ENCODE data around the gene PRR13. TPM values are rescaled to one million over a fixed set of nuclear protein-coding genes. Genes with fewer than 3 reads are reported as not detected.
"Not testable (repeated sequence)": the region's sequence is repeated elsewhere in the genome, so short reads cannot be mapped to it uniquely, and the experiment has no call there.

PRR13 gene
- total and polyA plus RNA-seq, 2 experiments from 2014 or later, result 42.4 to 217 TPM

DNA sequence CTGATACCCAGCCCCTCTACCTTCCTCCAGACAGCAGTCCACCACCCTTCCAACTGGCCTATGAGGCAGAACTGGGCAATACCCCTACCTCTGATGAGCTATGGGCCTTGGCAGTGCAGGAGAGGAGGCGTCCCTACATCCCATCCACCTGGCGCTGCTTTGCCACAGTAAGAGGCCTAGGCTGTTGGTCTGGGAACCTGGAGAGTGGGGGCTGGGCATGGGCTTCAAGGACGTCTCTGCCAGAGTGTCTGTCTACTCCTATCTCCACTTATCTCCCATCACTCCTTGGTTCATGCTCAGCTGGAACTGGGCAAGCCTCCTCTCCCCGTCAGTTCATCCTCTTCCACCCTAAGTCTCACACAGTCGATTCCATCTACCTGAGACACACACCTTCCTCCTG lies 11.4 kb upstream of the PRR13 start:
- in situ Hi-C loops (cut with MboI), result no loop called here
- Histone ChIP-seq H3K27me3 (replicated peaks; ENCODE audit: insufficient read depth) (no peaks in the 10 kb centered on the region), H4K20me1 (ENCODE audit: insufficient read depth) (no peaks in the 10 kb centered on the region), H3K36me3 (ENCODE audit: low read depth) (no peaks in the 10 kb centered on the region), H3K27ac (no peak overlapping the region), H3K4me3 (no peak overlapping the region), H3K9me3 (ENCODE audit: low read depth) (no peaks in the 10 kb centered on the region), H2AFZ (no peak overlapping the region), H3K9ac (no peak overlapping the region), H3F3A (ENCODE audit: insufficient read depth) (peaks cover 6% of the 10 kb centered on the region), H3K4me2 (ENCODE audit: unreplicated experiment) (no peak overlapping the region), H3K9me2 (ENCODE audit: insufficient read depth) (no peaks in the 10 kb centered on the region), H3K79me2 (ENCODE audit: insufficient read depth) (no peaks in the 10 kb centered on the region), H3K4me1 (ENCODE audit: insufficient read depth) (peaks cover 5% of the 10 kb centered on the region)
- DNase-seq, result no peak
- TF ChIP-seq EZH2 (IDR thresholded peaks at IDR 0.05; ENCODE audit: insufficient read depth, poor library complexity, severe bottlenecking), result no peak
- TF ChIP-seq EZH2phosphoT487 (IDR thresholded peaks at IDR 0.05; ENCODE audit: insufficient read depth, low read depth), result no peak
- 70 to 77% methylated on average over 5 of the region's 5 CpGs for WGBS, 2 experiments (ENCODE audit: low coverage in 1 of 2, low lambda C conversion rate in 2 of 2, missing lambda C conversion rate in 2 of 2)

DNA sequence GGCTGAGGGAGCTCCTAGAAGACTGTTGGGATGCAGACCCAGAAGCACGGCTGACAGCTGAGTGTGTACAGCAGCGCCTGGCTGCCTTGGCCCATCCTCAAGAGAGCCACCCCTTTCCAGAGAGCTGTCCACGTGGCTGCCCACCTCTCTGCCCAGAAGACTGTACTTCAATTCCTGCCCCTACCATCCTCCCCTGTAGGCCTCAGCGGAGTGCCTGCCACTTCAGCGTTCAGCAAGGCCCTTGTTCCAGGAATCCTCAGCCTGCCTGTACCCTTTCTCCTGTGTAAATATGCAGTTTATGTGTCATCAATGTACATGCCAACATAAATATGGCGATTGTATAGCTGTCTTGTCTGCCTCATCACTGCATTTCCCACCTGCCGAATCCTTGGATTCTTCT lies 10.3 kb upstream of the PRR13 start:
- Histone ChIP-seq H3K27me3 (replicated peaks; ENCODE audit: insufficient read depth) (no peaks in the 10 kb centered on the region), H3K4me3 (no peak overlapping the region), H3F3A (ENCODE audit: insufficient read depth) (peaks cover 6% of the 10 kb centered on the region), H3K36me3 (ENCODE audit: low read depth) (no peaks in the 10 kb centered on the region), H3K9me2 (ENCODE audit: insufficient read depth) (no peaks in the 10 kb centered on the region), H3K9ac (no peak overlapping the region), H2AFZ (no peak overlapping the region), H3K27ac (no peak overlapping the region), H3K4me1 (ENCODE audit: insufficient read depth) (peaks cover 5% of the 10 kb centered on the region), H3K79me2 (ENCODE audit: insufficient read depth) (no peaks in the 10 kb centered on the region), H3K4me2 (ENCODE audit: unreplicated experiment) (no peak overlapping the region), H4K20me1 (ENCODE audit: insufficient read depth) (no peaks in the 10 kb centered on the region), H3K9me3 (ENCODE audit: low read depth) (no peaks in the 10 kb centered on the region)
- DNase-seq, result no peak
- in situ Hi-C loops (cut with MboI), result no loop called here
- 70% methylated on average over 7 of the region's 7 CpGs for WGBS, 2 experiments (ENCODE audit: low coverage in 1 of 2, low lambda C conversion rate in 2 of 2, missing lambda C conversion rate in 2 of 2)
- TF ChIP-seq EZH2 (IDR thresholded peaks at IDR 0.05; ENCODE audit: insufficient read depth, poor library complexity, severe bottlenecking) (no peak), EZH2phosphoT487 (IDR thresholded peaks at IDR 0.05; ENCODE audit: insufficient read depth, low read depth) (no peak)

DNA sequence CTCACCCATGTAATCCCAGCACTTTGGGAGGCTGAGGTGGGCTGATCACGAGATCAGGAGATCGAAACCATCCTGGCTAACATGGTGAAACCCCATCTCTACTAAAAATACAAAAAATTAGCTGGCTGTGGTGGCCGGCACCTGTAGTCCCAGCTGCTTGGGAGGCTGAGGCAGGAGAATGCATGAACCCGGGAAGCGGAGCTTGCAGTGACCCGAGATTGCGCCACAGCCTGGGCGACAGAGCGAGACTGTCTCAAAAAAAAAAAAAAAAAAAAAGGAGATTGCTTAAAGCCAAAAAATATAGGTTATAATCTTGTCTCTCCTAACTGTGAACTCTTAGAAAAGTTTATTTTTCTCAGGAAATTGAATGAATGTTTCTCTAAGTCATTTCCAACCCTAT lies 6.2 kb upstream of the PRR13 start:
- H3K79me2 ChIP-seq (ENCODE audit: insufficient read depth); H3K4me3 ChIP-seq; H4K20me1 ChIP-seq (ENCODE audit: insufficient read depth); DNase-seq; H3K9me2 ChIP-seq (ENCODE audit: insufficient read depth); H3F3A ChIP-seq (ENCODE audit: insufficient read depth); H3K36me3 ChIP-seq (ENCODE audit: low read depth); in situ Hi-C loops (cut with MboI); H3K9me3 ChIP-seq (ENCODE audit: low read depth); H3K27me3 ChIP-seq (replicated peaks; ENCODE audit: insufficient read depth); H3K27ac ChIP-seq; H3K4me2 ChIP-seq (ENCODE audit: unreplicated experiment); H2AFZ ChIP-seq; H3K9ac ChIP-seq; H3K4me1 ChIP-seq (ENCODE audit: insufficient read depth): not testable (repeated sequence)
- 94 to 95% methylated on average over 9 of the region's 9 CpGs for WGBS, 2 experiments (ENCODE audit: low coverage in 1 of 2, low lambda C conversion rate in 2 of 2, missing lambda C conversion rate in 2 of 2)

DNA sequence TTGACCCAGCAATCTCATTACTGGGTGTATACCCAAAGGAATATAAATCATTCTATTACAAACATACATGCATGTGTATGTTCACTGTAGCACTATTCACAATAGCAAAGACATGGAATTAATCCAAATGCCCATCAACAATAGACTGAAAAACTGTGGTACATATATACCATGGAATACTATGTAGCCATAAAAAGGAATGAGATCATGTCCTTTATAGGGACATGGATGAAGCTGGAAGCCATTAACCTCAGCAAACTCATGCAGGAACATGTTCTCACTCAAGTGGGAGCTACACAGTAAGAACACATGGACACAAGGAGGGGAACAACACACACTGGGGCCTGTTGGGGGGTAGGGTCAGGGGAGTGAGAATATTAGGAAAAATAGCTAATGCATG lies 2.0 kb upstream of the PRR13 start:
- DNase-seq; H3K9ac ChIP-seq; H3K9me3 ChIP-seq (ENCODE audit: low read depth); H3K27ac ChIP-seq; H4K20me1 ChIP-seq (ENCODE audit: insufficient read depth); H3K9me2 ChIP-seq (ENCODE audit: insufficient read depth); H3K4me2 ChIP-seq (ENCODE audit: unreplicated experiment); H3K36me3 ChIP-seq (ENCODE audit: low read depth); H3F3A ChIP-seq (ENCODE audit: insufficient read depth); H3K27me3 ChIP-seq (replicated peaks; ENCODE audit: insufficient read depth); H3K4me3 ChIP-seq; in situ Hi-C loops (cut with MboI); H2AFZ ChIP-seq: not testable (repeated sequence)
- Histone ChIP-seq H3K4me1 (ENCODE audit: insufficient read depth) (peaks cover 13% of the 10 kb centered on the region), H3K79me2 (ENCODE audit: insufficient read depth) (peaks cover 29% of the 10 kb centered on the region)

DNA sequence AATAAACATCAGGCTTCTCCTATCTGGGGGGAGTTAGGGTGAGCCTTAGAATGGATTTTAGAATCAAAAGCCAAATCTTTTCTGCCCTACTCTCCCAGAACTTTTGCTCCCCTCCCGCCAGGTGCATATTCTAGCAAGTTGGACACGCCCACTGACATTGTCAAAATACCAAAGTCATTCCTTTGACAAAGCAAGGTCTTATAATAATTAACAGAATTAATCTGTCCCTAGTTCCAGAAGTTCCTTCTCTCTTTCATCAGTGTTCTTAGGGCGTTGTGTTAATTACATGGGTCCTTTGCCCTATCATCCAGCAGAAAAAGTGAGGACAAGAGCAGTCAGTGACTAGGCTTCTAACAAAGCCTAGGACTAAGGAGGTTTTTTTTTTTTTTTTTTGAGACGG lies 2.4 kb downstream of the PRR13 start:
- Histone ChIP-seq H3K4me2 (ENCODE audit: unreplicated experiment) (peak overlapping the region; percentile 25), H3K27ac (no peak overlapping the region), H3K4me1 (ENCODE audit: insufficient read depth) (peaks cover 13% of the 10 kb centered on the region), H3K79me2 (ENCODE audit: insufficient read depth) (peaks cover 43% of the 10 kb centered on the region), H2AFZ (no peak overlapping the region), H3K9me2 (ENCODE audit: insufficient read depth) (no peaks in the 10 kb centered on the region), H3K9me3 (ENCODE audit: low read depth) (no peaks in the 10 kb centered on the region), H3K4me3 (no peak overlapping the region), H3K9ac (no peak overlapping the region), H4K20me1 (ENCODE audit: insufficient read depth) (no peaks in the 10 kb centered on the region), H3K27me3 (replicated peaks; ENCODE audit: insufficient read depth) (no peaks in the 10 kb centered on the region), H3F3A (ENCODE audit: insufficient read depth) (peaks cover 4% of the 10 kb centered on the region; the same call in 1 of the 2 replicates), H3K36me3 (ENCODE audit: low read depth) (peaks cover 10% of the 10 kb centered on the region; the same call in 1 of the 2 replicates)
- no peak for DNase-seq
- TF ChIP-seq EZH2phosphoT487 (IDR thresholded peaks at IDR 0.05; ENCODE audit: insufficient read depth, low read depth), result no peak
- no peak for TF ChIP-seq EZH2 (IDR thresholded peaks at IDR 0.05; ENCODE audit: insufficient read depth, poor library complexity, severe bottlenecking)
- in situ Hi-C loops (cut with MboI), result no loop called here
- WGBS, 2 experiments (ENCODE audit: low coverage in 1 of 2, low lambda C conversion rate in 2 of 2, missing lambda C conversion rate in 2 of 2), result 94 to 97% methylated on average over 3 to 4 of the region's 4 CpGs

DNA sequence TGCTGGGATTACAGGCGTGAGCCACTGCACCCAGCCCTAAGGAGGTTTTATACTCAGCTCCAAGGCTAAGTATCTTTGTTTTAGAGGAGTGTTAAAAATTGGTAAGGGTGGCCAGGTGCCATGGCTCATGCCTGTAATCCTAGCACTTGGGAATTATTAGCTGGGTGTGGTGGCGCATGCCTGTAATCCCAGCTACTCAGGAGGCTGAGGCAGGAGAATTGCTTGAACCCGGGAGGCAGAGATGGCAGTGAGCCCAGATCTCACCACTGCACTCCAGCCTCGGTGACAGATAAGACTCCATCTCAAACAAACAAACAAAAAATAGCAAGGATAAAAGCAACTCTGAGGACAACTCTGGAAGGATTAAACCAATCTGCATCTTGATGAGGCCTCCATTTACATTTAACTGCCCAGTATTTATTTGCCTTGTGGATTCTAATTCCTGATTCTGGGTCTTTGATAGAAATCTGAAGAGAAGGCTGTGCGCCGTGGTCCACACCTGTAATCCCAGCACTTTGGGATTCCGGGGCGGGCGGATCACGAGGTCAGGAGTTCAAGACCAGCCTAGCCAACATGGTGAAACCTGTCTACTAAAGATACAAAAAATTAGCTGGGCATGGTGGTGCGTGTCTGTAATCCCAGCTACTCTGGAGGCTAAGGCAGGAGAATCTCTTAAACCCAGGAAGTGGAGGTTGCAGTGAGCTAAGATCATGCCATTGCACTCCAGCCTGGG lies 3.2 kb downstream of the PRR13 start:
- H3K36me3 ChIP-seq (ENCODE audit: low read depth); H3K27me3 ChIP-seq (replicated peaks; ENCODE audit: insufficient read depth); DNase-seq; H3K9me2 ChIP-seq (ENCODE audit: insufficient read depth); in situ Hi-C loops (cut with MboI); H3K4me2 ChIP-seq (ENCODE audit: unreplicated experiment); H3K9ac ChIP-seq; H3K9me3 ChIP-seq (ENCODE audit: low read depth); H3K27ac ChIP-seq; H2AFZ ChIP-seq; H4K20me1 ChIP-seq (ENCODE audit: insufficient read depth); H3F3A ChIP-seq (ENCODE audit: insufficient read depth); H3K4me3 ChIP-seq: not testable (repeated sequence)
- 88% methylated on average over 11 of the region's 11 CpGs for WGBS, 2 experiments (ENCODE audit: low coverage in 1 of 2, low lambda C conversion rate in 2 of 2, missing lambda C conversion rate in 2 of 2)
- peaks cover 13% of the 10 kb centered on the region for H3K4me1 ChIP-seq (ENCODE audit: insufficient read depth)
- H3K79me2 ChIP-seq (ENCODE audit: insufficient read depth), result peaks cover 43% of the 10 kb centered on the region

All from GM23248 (cell line).